ENCODE results near the gene MYL4.
"Not testable (repeated sequence)": the region's sequence is repeated elsewhere in the genome, so short reads cannot be mapped to it uniquely, and the experiment has no call there.

The MYL4 gene

GRCh38 chr17:47193931-47194511, 15.1 kb upstream of the MYL4 start:
- no peak for DNase-seq (ENCODE audit: low read depth)

- DNase-seq (ENCODE audit: low read depth) = no peak
These were observed 11.3 kb upstream of the MYL4 start for GRCh38 chr17:47197821-47198220.

- no peak for DNase-seq (ENCODE audit: low read depth)
These were observed 9.4 kb upstream of the MYL4 start for GRCh38 chr17:47199627-47200324.

GRCh38 chr17:47200325-47200664, 8.9 kb upstream of the MYL4 start:
- no peak for DNase-seq (ENCODE audit: low read depth)

GRCh38 chr17:47201166-47201565, 8.0 kb upstream of the MYL4 start:
- DNase-seq (ENCODE audit: low read depth) = no peak

- no peak for DNase-seq (ENCODE audit: low read depth)
These were observed 5.0 kb upstream of the MYL4 start for GRCh38 chr17:47203984-47204721.

- no peak for DNase-seq (ENCODE audit: low read depth)
These were observed 4.3 kb upstream of the MYL4 start for GRCh38 chr17:47204722-47205418.

GRCh38 chr17:47205419-47205963, 3.7 kb upstream of the MYL4 start:
- DNase-seq (ENCODE audit: low read depth) = no peak

- no peak for DNase-seq (ENCODE audit: low read depth)
These were observed 1.7 kb upstream of the MYL4 start for GRCh38 chr17:47207143-47208067.

- no peak for DNase-seq (ENCODE audit: low read depth)
These were observed 351 bp downstream of the MYL4 start for GRCh38 chr17:47209499-47209898.

- no peak for DNase-seq (ENCODE audit: low read depth)
These were observed 957 bp downstream of the MYL4 start for GRCh38 chr17:47210105-47210504.

GRCh38 chr17:47210779-47211178, 1.6 kb downstream of the MYL4 start:
- DNase-seq (ENCODE audit: low read depth) = no peak

GRCh38 chr17:47212458-47212857, 3.3 kb downstream of the MYL4 start:
- DNase-seq (ENCODE audit: low read depth) = no peak

GRCh38 chr17:47213540-47213939, 4.4 kb downstream of the MYL4 start:
- DNase-seq (ENCODE audit: low read depth) = no peak

- DNase-seq (ENCODE audit: low read depth) = no peak
These were observed 5.8 kb downstream of the MYL4 start for GRCh38 chr17:47214931-47215330.

- not testable (repeated sequence) for DNase-seq (ENCODE audit: low read depth)
These were observed 7.7 kb downstream of the MYL4 start for GRCh38 chr17:47216821-47217220.

GRCh38 chr17:47217279-47217678, 8.1 kb downstream of the MYL4 start:
- not testable (repeated sequence) for DNase-seq (ENCODE audit: low read depth)

- peak; percentile 95 for DNase-seq (ENCODE audit: low read depth)
These were observed 9.8 kb downstream of the MYL4 start for GRCh38 chr17:47218896-47219430.

- no peak for DNase-seq (ENCODE audit: low read depth)
These were observed 10.7 kb downstream of the MYL4 start for GRCh38 chr17:47219621-47220475.

GRCh38 chr17:47220531-47220999, 11.4 kb downstream of the MYL4 start:
- DNase-seq (ENCODE audit: low read depth) = no peak
